HFFc6 (cell line): ENCODE data around the gene FBF1. TPM values are rescaled to one million over a fixed set of nuclear protein-coding genes. Genes with fewer than 3 reads are reported as not detected.

ENCODE experiments used
- DNase-seq: peaks from one replicate; pipeline ENCODE4 v3.0.0-alpha.2; 2018
- H3K27ac Mint-ChIP-seq: 2 replicates; pipeline ENCODE4 v1.8.0; 2020; ENCODE audit warnings: mild to moderate bottlenecking, mixed read lengths
- H3K27me3 Mint-ChIP-seq: 2 replicates; pipeline ENCODE4 v1.8.0; 2021; ENCODE audit warnings: mild to moderate bottlenecking, moderate library complexity, mixed read lengths; ENCODE audit not compliant: insufficient read depth
- H3K36me3 Mint-ChIP-seq: 2 replicates; pipeline ENCODE4 v1.8.0; 2021; ENCODE audit warnings: low read depth, mixed read lengths
- H3K4me1 Mint-ChIP-seq: 2 replicates; pipeline ENCODE4 v1.8.0; 2020; ENCODE audit warnings: low read depth, mixed read lengths
- H3K4me3 Mint-ChIP-seq: 2 replicates; pipeline ENCODE4 v1.8.0; 2020; ENCODE audit warnings: mild to moderate bottlenecking, moderate library complexity, mixed read lengths
- H3K9me3 Mint-ChIP-seq: 2 replicates; pipeline ENCODE4 v1.8.0; 2020; ENCODE audit warnings: mild to moderate bottlenecking, mixed read lengths
- CTCF ChIP-seq: fragments of 200-600 bp; sonication (generic); IDR thresholded peaks from 2 replicates; pipeline ENCODE4 v1.5.0; 2021; ENCODE audit warnings: antibody characterized with exemption, mild to moderate bottlenecking
- total RNA-seq, 6 experiments: library from RNA; stranded (reverse); fragmentation: NEBNext Ultra II Directional; extraction: Animal tissue kit (Norgen Biotek cat#: 25700); gene quantifications; 2 replicates in 1 of 6; 3 replicates in 5 of 6; pipeline ENCODE4 v1.2.3, GENCODE V29; 2021

Gene FBF1
- total RNA-seq, 6 experiments from 2014 or later: 5.6 to 10.1 (median 6.3) TPM

- H3K27me3 Mint-ChIP-seq: peaks cover 2% of the 10 kb centered on the region; the same call in 1 of the 2 replicates
- H3K4me3 Mint-ChIP-seq: peak within 1 kb of the TSS; percentile 97
- H3K36me3 Mint-ChIP-seq: no peaks in the 10 kb centered on the region
- no peaks in the 10 kb centered on the region for H3K9me3 Mint-ChIP-seq
- peak; percentile 100 for TF ChIP-seq CTCF
- H3K4me1 Mint-ChIP-seq: peaks cover 9% of the 10 kb centered on the region; the same call in 1 of the 2 replicates
- DNase-seq: peak; percentile 95
- peak within 1 kb of the TSS; percentile 95 for H3K27ac Mint-ChIP-seq
Observed at GRCh38 chr17:75904749-75905521, 35.9 kb downstream of the FBF1 start, which contains the start of gene MRPL38. Gene MRPL38, minus strand, starts transcription at chr17:75904884. Its CDS starts 9 bp downstream, at chr17:75904875.

GRCh38 chr17:75902406-75902805 lies 38.4 kb downstream of the FBF1 start:
- Mint-ChIP-seq H3K4me1 (peaks cover 4% of the 10 kb centered on the region), H3K27ac (no peak overlapping the region), H3K36me3 (no peaks in the 10 kb centered on the region), H3K4me3 (no peak overlapping the region), H3K27me3 (peaks cover 2% of the 10 kb centered on the region; the same call in 1 of the 2 replicates), H3K9me3 (no peaks in the 10 kb centered on the region)
- no peak for DNase-seq
- no peak for TF ChIP-seq CTCF

GRCh38 chr17:75901727-75902126 lies 39.1 kb downstream of the FBF1 start:
- H3K4me1 Mint-ChIP-seq: peaks cover 8% of the 10 kb centered on the region
- no peak for DNase-seq
- H3K27me3 Mint-ChIP-seq: peaks cover under 1% of the 10 kb centered on the region; the same call in 1 of the 2 replicates
- no peak for TF ChIP-seq CTCF
- no peaks in the 10 kb centered on the region for H3K36me3 Mint-ChIP-seq
- no peak overlapping the region for H3K4me3 Mint-ChIP-seq
- H3K27ac Mint-ChIP-seq: no peak overlapping the region
- H3K9me3 Mint-ChIP-seq: no peaks in the 10 kb centered on the region

- Mint-ChIP-seq H3K27ac (no peak overlapping the region), H3K9me3 (no peaks in the 10 kb centered on the region), H3K27me3 (no peaks in the 10 kb centered on the region), H3K4me1 (peaks cover 8% of the 10 kb centered on the region), H3K4me3 (no peak overlapping the region), H3K36me3 (no peaks in the 10 kb centered on the region)
- no peak for DNase-seq
- no peak for TF ChIP-seq CTCF
Observed at GRCh38 chr17:75900691-75901533, 39.9 kb downstream of the FBF1 start.

- Mint-ChIP-seq H3K9me3 (no peaks in the 10 kb centered on the region), H3K27me3 (peaks cover 4% of the 10 kb centered on the region; the same call in 1 of the 2 replicates), H3K4me1 (peaks cover 18% of the 10 kb centered on the region), H3K36me3 (no peaks in the 10 kb centered on the region), H3K4me3 (no peak overlapping the region), H3K27ac (no peak overlapping the region)
- no peak for DNase-seq
- TF ChIP-seq CTCF: no peak
Observed at GRCh38 chr17:75899767-75900468, 40.9 kb downstream of the FBF1 start.
